ENCODE results near the gene CEBPZ. TPM values are rescaled to one million over a fixed set of nuclear protein-coding genes. Genes with fewer than 3 reads are reported as not detected.
"Not testable (repeated sequence)": the region's sequence is repeated elsewhere in the genome, so short reads cannot be mapped to it uniquely, and the experiment has no call there.

CEBPZ gene, protein sequence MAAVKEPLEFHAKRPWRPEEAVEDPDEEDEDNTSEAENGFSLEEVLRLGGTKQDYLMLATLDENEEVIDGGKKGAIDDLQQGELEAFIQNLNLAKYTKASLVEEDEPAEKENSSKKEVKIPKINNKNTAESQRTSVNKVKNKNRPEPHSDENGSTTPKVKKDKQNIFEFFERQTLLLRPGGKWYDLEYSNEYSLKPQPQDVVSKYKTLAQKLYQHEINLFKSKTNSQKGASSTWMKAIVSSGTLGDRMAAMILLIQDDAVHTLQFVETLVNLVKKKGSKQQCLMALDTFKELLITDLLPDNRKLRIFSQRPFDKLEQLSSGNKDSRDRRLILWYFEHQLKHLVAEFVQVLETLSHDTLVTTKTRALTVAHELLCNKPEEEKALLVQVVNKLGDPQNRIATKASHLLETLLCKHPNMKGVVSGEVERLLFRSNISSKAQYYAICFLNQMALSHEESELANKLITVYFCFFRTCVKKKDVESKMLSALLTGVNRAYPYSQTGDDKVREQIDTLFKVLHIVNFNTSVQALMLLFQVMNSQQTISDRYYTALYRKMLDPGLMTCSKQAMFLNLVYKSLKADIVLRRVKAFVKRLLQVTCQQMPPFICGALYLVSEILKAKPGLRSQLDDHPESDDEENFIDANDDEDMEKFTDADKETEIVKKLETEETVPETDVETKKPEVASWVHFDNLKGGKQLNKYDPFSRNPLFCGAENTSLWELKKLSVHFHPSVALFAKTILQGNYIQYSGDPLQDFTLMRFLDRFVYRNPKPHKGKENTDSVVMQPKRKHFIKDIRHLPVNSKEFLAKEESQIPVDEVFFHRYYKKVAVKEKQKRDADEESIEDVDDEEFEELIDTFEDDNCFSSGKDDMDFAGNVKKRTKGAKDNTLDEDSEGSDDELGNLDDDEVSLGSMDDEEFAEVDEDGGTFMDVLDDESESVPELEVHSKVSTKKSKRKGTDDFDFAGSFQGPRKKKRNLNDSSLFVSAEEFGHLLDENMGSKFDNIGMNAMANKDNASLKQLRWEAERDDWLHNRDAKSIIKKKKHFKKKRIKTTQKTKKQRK
- total RNA-seq (2014; rRNA removed; shearing (Covaris generic)), result 57.1 and 67.9 TPM in 2 replicates

GRCh38 chr2:37231241-37232130 is at the start of gene CEBPZ, which contains the start of gene NDUFAF7:
CEBPZ (minus strand) TSS chr2:37231596; CDS start chr2:37231567, 29 bp downstream.
NDUFAF7 (plus strand) TSS chr2:37231658; CDS start chr2:37231706, 48 bp downstream.
- DNase-seq (ENCODE audit: low read depth), result peak; percentile 90

DNA sequence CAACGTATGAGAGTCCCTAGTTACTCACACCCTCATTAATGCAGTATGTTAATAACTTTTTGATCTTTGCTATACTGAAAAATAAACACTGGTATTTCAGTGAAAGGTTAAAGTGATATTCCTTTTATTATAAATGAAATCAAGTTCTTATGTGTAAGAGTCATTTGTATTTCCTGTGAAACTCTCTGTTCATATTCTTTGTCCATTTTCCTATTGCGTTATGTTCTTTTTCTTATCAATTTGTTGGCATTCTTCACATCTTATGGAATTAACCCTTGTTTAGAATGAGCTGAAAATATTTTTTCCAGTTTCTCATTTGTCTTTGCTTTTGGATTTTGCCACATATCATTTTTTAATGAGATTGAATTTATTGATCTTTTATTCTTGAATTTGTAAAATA is 44.9 kb upstream of the CEBPZ start:
- no peak for DNase-seq (ENCODE audit: low read depth)

DNA sequence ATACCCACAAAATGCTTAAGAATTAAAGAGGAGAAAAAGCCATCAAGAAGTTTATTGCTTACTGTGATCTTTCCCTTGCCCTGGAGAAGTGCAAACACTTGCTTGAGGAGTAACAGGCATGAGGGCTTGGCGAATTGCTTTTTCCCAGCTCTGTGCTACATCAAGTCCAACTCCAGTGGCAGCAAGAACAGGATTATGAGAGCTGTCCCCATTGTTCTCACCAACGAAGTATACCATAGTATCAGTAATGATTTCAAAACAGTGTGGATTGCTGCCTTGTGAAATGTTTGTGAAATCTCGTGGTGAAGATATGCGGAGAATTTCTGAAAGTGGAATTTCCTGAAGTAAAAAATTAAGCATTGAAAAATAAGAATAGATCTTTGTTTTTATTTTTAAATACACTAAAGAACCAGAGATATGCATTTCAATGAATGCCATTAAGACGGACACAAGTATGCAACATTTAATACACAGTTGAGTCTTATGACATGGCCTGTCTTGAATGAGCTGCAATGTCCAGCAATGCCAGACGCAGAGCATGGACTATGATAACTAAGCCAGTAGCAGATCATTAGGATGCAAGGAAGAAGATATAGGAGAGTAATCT is 43.1 kb upstream of the CEBPZ start:
- no peak for DNase-seq (ENCODE audit: low read depth)

- DNase-seq (ENCODE audit: low read depth), result no peak
Measured at GRCh38 chr2:37271376-37272067, 40.1 kb upstream of the CEBPZ start.

DNA sequence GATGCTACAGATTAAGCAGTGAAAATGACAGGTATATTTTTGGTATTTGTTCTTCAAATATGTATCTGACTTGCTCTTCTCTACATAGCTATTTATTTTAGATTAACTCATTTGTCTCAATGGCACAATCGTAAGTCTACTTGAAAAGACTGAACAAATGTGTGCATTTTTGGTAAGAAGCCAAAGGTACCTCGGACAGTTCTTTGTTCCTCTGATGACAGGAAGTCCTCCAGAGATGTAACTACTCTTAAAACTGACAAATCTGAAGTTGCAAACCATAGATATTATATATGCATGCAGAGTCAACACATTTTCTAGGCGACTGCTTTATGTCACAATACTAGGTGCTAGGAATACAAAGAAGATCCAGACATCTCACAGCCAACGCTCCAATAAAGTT is 36.7 kb upstream of the CEBPZ start:
- DNase-seq (ENCODE audit: low read depth), result no peak

DNA sequence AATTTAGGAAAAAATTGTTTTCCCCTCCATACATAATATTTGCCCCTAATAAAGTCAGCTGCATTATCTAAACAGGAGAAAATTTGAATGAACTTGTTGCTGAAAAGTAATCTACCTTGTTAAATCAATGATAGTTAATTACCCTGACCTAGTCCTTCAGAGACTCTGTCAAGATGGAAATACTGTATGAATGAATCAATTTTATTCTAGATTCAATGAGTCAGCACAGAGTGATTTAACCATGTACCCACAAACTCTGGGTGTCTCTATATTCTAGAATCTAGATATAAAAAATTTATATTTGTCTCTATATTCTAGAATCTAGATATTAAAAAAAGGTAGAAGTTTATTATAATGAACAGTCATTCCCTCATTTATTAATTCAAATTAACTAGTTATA is 36.3 kb upstream of the CEBPZ start:
- DNase-seq (ENCODE audit: low read depth), result no peak

GRCh38 chr2:37263839-37264238 is 32.4 kb upstream of the CEBPZ start:
- no peak for DNase-seq (ENCODE audit: low read depth)

DNA sequence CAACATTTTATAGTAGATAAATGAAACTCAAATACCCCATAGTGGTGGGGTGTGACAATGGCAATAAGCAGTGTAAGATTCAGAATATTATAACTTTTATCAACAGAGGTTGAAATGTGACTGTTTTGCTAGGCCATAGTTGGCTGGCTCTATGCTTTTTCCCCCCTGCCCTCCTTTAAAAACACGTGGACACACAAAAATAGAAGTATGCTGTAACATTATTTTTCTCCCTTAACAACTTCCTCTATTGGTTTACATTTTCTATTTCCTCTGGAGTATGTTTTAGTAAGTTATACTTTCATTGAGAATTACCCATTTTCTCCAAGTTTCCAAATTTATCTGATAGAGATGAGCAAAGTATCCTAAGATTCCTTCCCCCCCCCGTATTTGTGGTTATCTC is 31.1 kb upstream of the CEBPZ start:
- DNase-seq (ENCODE audit: low read depth), result no peak

GRCh38 chr2:37250869-37251740 is 19.7 kb upstream of the CEBPZ start:
- no peak for DNase-seq (ENCODE audit: low read depth)

GRCh38 chr2:37246205-37246604 is 14.8 kb upstream of the CEBPZ start:
- no peak for DNase-seq (ENCODE audit: low read depth)

GRCh38 chr2:37244755-37245154 is 13.4 kb upstream of the CEBPZ start:
- no peak for DNase-seq (ENCODE audit: low read depth)

GRCh38 chr2:37244017-37244416 is 12.6 kb upstream of the CEBPZ start:
- DNase-seq (ENCODE audit: low read depth), result no peak

DNA sequence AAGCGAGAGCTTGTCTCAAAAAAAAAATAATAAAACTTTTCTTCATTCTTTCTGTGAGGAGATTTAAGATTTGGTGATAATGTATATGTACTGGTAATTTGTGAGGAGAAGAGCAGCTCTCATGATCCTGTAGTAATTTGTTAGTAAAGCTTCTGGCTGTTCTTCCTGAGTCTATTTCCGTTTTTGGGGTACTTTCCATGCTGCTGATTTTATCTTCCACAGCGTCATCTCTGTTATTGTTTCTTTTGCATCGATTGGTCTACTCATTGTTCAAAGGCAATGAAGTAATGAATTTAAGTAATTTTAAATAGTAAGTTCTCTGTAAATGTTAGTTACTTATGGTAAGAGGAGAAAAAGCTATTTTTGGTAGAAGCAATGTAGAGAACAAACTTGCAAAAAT is 12.0 kb upstream of the CEBPZ start:
- no peak for DNase-seq (ENCODE audit: low read depth)

DNA sequence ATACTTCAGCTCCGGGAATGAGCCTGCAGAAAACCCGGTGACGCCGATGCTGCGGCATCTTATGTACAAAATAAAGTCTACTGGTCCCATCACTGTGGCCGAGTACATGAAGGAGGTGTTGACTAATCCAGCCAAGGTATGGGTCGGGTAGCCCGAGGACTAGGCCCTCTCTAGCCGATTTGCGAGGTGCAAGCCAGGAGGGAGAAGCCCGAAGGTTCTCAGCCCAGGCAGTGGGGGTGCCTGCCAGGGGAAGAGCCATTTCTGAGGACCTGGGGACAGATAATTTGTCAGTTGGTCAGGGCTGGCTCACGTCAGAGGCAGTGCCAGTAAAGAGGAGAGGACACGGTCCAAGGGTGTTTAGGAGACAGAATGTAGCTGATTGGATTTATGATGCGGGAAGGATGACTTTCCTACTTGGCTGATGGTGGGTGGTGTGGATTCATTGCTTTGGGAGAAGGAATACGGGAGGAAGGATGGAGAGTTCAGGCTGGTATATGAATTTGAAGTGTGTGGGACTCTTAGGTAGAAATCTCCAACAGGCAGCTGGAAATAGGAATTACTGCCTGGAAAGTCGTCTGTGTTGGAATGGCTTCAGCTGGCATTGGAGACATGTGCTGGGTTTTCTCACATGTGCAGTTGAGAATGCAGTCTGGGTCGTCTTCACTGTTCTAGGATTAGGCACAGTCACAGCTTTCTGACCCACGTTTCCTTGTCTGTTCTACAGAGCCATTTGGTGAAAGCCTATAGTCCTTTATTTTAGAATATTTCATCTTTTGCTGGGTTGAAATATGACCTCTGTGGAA is 936 bp upstream of the CEBPZ start:
- peak; percentile 14 for DNase-seq (ENCODE audit: low read depth)

- peak; percentile 9 for DNase-seq (ENCODE audit: low read depth)
Measured at GRCh38 chr2:37230581-37230980, 815 bp downstream of the CEBPZ start.

DNA sequence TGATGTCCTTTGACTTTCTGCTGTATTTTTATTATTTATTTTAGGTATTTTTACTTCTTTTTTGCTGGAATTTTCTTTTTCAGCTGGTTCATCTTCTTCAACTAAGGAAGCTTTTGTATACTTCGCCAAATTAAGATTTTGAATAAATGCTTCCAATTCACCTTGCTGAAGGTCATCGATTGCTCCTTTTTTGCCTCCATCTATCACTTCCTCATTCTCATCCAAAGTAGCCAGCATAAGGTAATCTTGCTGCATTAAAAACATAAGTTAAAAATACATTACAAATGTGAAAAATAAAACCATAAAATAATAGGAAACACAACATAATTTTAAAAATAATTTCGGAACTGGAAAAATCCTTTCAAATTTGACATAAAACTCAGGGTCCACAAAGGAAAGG is 2.6 kb downstream of the CEBPZ start:
- DNase-seq (ENCODE audit: low read depth), result no peak

DNA sequence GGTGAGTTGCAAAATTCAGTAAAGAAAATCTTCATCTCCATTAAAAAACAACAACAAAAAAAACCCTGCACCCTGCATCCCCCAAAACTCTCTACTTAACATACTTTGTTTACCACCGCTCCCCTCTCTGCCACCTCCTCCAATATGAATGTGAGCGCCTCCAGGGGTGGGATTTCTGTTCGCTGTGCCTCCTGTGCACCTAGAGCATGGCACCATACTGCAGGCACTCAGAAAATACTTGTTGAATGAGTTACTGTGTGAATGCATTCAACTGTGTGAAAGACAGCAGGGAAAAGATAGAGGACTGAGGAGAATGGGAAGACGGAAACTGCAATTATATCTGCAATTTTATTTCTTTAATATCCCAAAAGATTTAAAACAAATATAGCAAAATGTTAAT is 4.5 kb downstream of the CEBPZ start:
- DNase-seq (ENCODE audit: low read depth), result no peak

DNA sequence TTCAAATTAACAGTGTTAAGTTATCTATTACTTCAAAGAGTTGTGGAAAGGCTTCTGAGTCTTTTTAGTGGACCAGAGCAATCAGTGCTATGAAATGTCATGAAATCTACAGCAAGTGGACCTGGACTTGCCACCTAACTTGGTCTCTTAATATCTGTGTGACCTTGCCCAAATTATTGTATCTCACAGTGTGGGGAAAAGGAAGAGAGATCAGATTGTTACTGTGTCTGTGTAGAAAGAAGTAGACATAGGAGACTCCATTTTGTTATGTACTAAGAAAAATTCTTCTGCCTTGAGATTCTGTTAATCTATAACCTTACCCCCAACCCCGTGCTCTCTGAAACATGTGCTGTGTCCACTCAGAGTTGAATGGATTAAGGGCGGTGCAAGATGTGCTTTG is 6.3 kb downstream of the CEBPZ start:
- DNase-seq (ENCODE audit: low read depth), result not testable (repeated sequence)
